Activated naive CD4-positive, alpha-beta T cell treated with anti-CD3 and anti-CD28 coated beads for 36 hours (primary cell): Measurements from ENCODE around the gene TMEM79. TPM values are rescaled to one million over a fixed set of nuclear protein-coding genes. Genes with fewer than 3 reads are reported as not detected.

Experiments
- CTCF ChIA-PET: fragments of 350-600 bp; sonication (Branson Sonifier 250); formaldehyde crosslinking; loops from one replicate; lab custom pipeline; 2021; ENCODE audit warnings: antibody characterized with exemption; lab: Charles Lee
- DNase-seq: peaks from one replicate; pipeline ENCODE4 v3.0.0-alpha.2; 2020
- H3K27ac Mint-ChIP-seq: one replicate; pipeline ENCODE4 v1.8.0; 2021; ENCODE audit warnings: mild to moderate bottlenecking, mixed read lengths
- H3K27me3 Mint-ChIP-seq: one replicate; pipeline ENCODE4 v1.8.0; 2021; ENCODE audit warnings: low read depth, mixed read lengths
- H3K36me3 Mint-ChIP-seq: one replicate; pipeline ENCODE4 v1.8.0; 2021; ENCODE audit warnings: low read depth, mixed read lengths
- H3K4me1 Mint-ChIP-seq: one replicate; pipeline ENCODE4 v1.8.0; 2021; ENCODE audit warnings: low read depth, mixed read lengths
- H3K4me3 Mint-ChIP-seq: one replicate; pipeline ENCODE4 v1.8.0; 2021; ENCODE audit warnings: mild to moderate bottlenecking, moderate library complexity, mixed read lengths
- H3K9me3 Mint-ChIP-seq: one replicate; pipeline ENCODE4 v1.8.0; 2021; ENCODE audit warnings: mixed read lengths
- intact Hi-C: fragments of 100-400 bp; cut with micrococcal nuclease; formaldehyde crosslinking; loops from one replicate; pipeline ENCODE4 v1.15.1; 2023
- total RNA-seq, 2 experiments: library from RNA; stranded (reverse); gene quantifications; one replicate each; pipeline ENCODE4 v1.2.3, GENCODE V29; 2021

The TMEM79 gene
- total RNA-seq, 2 experiments from 2014 or later: 9.1 to 9.5 TPM

DNA sequence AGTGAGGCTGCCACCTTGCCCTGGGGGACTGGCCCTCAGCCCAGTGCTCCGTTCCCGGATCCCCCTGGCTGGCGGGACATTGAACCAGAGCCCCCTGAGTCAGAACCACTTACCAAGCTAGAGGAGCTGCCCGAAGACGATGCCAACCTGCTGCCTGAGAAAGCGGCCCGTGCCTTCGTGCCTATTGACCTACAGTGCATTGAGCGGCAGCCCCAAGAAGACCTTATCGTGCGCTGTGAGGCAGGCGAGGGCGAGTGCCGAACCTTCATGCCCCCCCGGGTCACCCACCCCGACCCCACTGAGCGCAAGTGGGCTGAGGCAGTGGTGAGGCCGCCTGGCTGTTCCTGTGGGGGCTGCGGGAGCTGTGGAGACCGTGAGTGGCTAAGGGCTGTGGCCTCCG is 1.3 kb downstream of the TMEM79 start:
- H3K4me3 Mint-ChIP-seq: no peak overlapping the region

DNA sequence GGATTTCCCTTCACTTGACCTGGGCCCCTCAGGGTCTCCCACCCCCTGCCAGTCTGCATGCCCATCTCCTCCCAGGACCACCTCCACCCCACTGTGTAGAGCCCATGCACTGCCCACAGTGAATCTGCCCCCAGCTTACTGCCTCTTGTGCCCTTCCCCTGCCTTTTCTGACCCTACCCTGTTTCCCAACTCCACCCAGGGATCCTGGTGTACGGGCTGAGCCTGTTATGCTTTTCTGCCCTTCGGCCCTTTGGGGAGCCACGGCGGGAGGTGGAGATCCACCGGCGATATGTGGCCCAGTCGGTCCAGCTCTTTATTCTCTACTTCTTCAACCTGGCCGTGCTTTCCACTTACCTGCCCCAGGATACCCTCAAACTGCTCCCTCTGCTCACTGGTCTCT is 1.9 kb downstream of the TMEM79 start:
- peaks cover 7% of the 10 kb centered on the region for H3K36me3 Mint-ChIP-seq
- no peaks in the 10 kb centered on the region for H3K27me3 Mint-ChIP-seq
- no peak overlapping the region for H3K27ac Mint-ChIP-seq
- intact Hi-C loops: no loop called here
- CTCF ChIA-PET: interaction anchor here (1.6 kb wide), 1 partner anchor 159 kb away, joined by 4 read pairs; no protein-coding TSS in a partner anchor
- H3K4me3 Mint-ChIP-seq: no peak overlapping the region
- peaks cover 17% of the 10 kb centered on the region for H3K4me1 Mint-ChIP-seq
- DNase-seq: no peak
- H3K9me3 Mint-ChIP-seq: no peaks in the 10 kb centered on the region

More for the DNA sequence above, 1.3 kb downstream of the TMEM79 start:
- intact Hi-C loops: no loop called here
- Mint-ChIP-seq H3K36me3 (peaks cover 7% of the 10 kb centered on the region), H3K4me1 (peaks cover 23% of the 10 kb centered on the region), H3K27me3 (no peaks in the 10 kb centered on the region), H3K9me3 (no peaks in the 10 kb centered on the region), H3K27ac (no peak overlapping the region)
- CTCF ChIA-PET: interaction anchor here (1.0 to 1.6 kb wide), 2 partner anchors 21 to 160 kb away, joined by 3 to 4 read pairs; no protein-coding TSS in a partner anchor
- no peak for DNase-seq

DNA sequence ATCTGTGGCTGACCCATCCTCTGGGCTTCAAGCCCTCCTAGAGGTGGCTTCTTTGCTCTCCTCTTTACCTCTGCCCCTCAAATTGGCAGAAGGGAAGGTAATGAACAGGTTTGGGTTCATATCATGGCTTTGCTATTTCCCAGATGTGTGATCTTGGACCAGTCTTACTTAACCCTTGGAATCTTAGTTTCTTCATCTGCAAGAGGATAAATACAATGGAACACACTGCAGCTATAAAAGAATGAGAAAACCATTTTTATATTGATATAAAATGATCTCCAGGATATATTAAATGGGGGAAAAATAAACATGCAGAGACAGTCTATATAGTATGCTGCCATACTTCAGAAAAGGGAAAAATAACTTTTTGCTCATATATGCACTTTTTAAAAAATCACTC is 5.7 kb downstream of the TMEM79 start:
- CTCF ChIA-PET: no interaction called here
- intact Hi-C loops: no loop called here
- Mint-ChIP-seq H3K9me3 (no peaks in the 10 kb centered on the region), H3K4me3 (no peak overlapping the region), H3K27ac (no peak overlapping the region), H3K27me3 (no peaks in the 10 kb centered on the region), H3K4me1 (peaks cover 10% of the 10 kb centered on the region), H3K36me3 (peaks cover 7% of the 10 kb centered on the region)
- no peak for DNase-seq

DNA sequence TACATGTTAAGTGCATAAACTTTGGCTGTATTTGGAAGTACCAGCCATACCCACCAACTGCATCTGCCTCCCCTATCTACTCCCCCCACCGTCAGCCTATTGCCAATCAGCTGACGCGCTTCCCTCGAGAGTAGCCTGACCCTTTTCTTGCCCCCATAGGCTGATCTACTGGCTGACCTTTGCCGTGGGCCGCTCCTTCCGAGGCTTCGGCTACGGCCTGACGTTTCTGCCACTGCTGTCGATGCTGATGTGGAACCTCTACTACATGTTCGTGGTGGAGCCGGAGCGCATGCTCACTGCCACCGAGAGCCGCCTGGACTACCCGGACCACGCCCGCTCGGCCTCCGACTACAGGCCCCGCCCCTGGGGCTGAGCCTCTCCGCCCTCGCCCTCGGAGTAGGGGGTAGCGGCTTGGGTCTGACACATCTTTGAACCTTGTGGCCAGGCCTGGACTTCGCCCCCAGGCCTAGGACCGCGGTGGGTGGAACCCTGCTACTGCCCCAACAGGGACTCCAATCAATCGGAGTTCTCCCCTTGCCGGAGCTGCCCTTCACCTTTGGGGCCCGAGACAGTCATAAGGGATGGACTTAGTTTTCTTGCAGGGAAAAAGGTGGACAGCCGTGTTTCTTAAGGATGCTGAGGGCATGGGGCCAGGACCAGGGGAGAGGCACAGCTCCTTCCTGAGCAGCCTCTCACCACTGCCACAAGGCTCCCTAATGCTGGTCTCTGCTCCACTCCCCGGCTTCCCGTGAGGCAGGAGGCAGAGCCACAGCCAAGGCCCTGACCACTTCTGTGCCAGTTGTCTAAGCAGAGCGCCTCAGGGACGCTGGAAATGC is 7.3 kb downstream of the TMEM79 start:
- intact Hi-C loops: no loop called here
- H3K36me3 Mint-ChIP-seq: peaks cover 5% of the 10 kb centered on the region
- no peak for DNase-seq
- no peak overlapping the region for H3K4me3 Mint-ChIP-seq
- CTCF ChIA-PET: no interaction called here
- no peaks in the 10 kb centered on the region for H3K9me3 Mint-ChIP-seq
- H3K27me3 Mint-ChIP-seq: no peaks in the 10 kb centered on the region
- H3K27ac Mint-ChIP-seq: no peak overlapping the region
- peaks cover 18% of the 10 kb centered on the region for H3K4me1 Mint-ChIP-seq

DNA sequence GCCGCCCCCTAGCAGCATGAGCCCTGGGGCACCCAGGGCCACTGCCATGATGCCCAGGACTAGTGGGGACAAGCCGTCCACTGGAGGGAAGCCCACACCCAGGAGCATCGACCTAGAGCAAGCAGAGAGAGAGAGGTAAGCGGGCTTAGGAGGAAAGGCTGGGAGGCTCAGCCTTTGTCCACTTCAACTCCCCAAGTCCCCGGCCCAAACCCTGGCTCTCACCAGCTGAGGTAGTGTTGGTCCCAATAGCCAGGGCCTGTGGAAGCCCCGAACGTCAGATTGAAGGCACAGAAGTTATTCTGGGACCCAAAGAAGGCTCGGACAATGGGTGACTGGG is 8.9 kb downstream of the TMEM79 start:
- no peaks in the 10 kb centered on the region for H3K9me3 Mint-ChIP-seq
- H3K4me1 Mint-ChIP-seq: peaks cover 18% of the 10 kb centered on the region
- no peak overlapping the region for H3K4me3 Mint-ChIP-seq
- no peak overlapping the region for H3K27ac Mint-ChIP-seq
- intact Hi-C loops: no loop called here
- DNase-seq: no peak
- CTCF ChIA-PET: no interaction called here
- no peaks in the 10 kb centered on the region for H3K27me3 Mint-ChIP-seq
- H3K36me3 Mint-ChIP-seq: peaks cover 5% of the 10 kb centered on the region

DNA sequence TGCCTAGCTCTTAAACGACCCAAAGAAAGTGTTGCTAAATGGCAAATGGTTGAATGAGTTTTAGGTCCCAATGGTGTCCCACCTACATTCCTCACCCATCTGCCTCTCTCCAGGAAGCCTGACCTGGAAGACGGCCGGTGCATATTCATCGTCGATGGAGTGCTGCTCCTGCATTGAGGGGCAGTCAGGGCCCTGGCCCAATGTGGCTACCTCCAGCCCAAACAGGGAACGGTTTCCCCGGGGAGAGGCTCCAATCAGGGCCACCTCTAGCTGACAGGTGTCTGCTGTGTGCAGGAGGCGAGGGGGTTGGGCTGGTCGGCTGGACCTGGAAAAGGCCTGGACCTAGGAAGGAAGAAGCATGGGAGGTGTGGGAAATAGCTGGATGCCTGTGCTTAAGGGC is 9.8 kb downstream of the TMEM79 start:
- no peak overlapping the region for H3K4me3 Mint-ChIP-seq
- DNase-seq: no peak
- no peak overlapping the region for H3K27ac Mint-ChIP-seq
- peaks cover 18% of the 10 kb centered on the region for H3K4me1 Mint-ChIP-seq
- peaks cover 5% of the 10 kb centered on the region for H3K36me3 Mint-ChIP-seq
- intact Hi-C loops: no loop called here
- H3K27me3 Mint-ChIP-seq: no peaks in the 10 kb centered on the region
- CTCF ChIA-PET: no interaction called here
- no peaks in the 10 kb centered on the region for H3K9me3 Mint-ChIP-seq

DNA sequence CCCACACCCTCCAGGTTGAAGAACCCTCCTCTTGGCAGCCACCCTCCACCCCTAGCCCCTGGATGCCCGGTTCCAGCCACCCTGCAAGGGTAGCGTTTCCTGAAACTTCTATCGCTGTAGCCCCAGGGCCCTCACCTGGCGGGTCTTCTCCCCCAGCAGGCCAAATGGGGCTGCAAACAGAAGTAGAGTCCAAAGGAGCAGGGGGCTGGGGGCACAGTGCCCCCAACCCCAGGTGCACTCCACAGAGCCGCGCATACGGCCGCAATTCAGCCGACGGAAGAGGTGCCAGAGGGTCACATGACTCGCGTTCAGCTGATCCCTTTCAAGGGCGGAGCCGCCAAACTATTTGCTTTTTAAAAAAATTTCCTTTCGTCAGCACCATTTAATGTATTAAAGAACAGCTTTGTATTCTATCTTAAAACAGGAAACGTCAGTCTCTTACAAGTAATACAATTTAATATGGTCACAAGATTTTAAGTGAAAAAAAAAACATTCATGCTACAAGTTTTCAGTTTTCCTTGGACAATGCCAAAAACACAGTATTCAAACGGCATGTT is 11.3 kb downstream of the TMEM79 start, which contains the start of gene GLMP:
Gene GLMP (minus strand): TSS at position 289 of the 557 bp plus-strand sequence. CDS start 34 bp downstream, at position 255.
- CTCF ChIA-PET: no interaction called here
- intact Hi-C loops: loop anchor here (1.0 to 5.0 kb wide), 2 partner anchors 13 to 42 kb away; partner anchors contain the start of genes CCT3, SMG5 and TSACC
- no peak within 1 kb of the TSS for H3K27ac Mint-ChIP-seq

DNA sequence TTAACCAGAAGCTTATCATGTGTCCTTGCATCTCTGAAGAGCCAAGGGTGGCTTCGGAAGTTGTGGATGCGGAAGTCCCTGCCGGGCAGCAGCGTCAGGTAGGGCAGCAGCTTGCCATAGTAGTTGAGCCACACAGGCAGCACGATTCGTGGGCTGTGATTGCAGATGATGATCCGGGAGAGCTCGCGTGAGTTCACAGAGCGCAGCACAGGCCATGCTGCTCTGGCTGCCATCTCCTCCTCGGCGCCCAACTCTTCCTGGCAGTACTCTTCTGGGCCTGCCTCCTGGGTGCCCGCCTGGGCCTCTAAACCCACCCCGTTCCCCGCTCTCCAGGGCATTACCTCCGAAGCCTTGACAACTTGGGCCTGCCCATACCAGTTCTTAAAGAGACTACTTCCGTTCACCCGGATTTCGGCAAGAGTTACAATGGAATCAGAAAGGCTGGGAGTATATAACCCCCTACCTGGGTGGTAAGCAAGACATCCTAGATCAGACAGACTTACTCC is 14.8 kb downstream of the TMEM79 start, which contains the start of gene VHLL:
Gene VHLL (minus strand): TSS at position 456 of the 506 bp plus-strand sequence. CDS start 118 bp downstream, at position 338.
- H3K27ac Mint-ChIP-seq: no peak within 1 kb of the TSS
- DNase-seq: no peak
- H3K4me3 Mint-ChIP-seq: no peak within 1 kb of the TSS
- H3K9me3 Mint-ChIP-seq: no peaks in the 10 kb centered on the region
- intact Hi-C loops: loop anchor here (5.0 kb wide), 1 partner anchor 38 kb away; the partner anchor contains the start of genes CCT3 and TSACC
- CTCF ChIA-PET: no interaction called here
- H3K4me1 Mint-ChIP-seq: peaks cover 17% of the 10 kb centered on the region
- no peaks in the 10 kb centered on the region for H3K27me3 Mint-ChIP-seq
- peaks cover 1% of the 10 kb centered on the region for H3K36me3 Mint-ChIP-seq

More for the DNA sequence above, 11.3 kb downstream of the TMEM79 start, which contains the start of gene GLMP:
- DNase-seq: peak; percentile 77
- Mint-ChIP-seq H3K27me3 (no peaks in the 10 kb centered on the region), H3K4me1 (peaks cover 18% of the 10 kb centered on the region), H3K36me3 (peaks cover 2% of the 10 kb centered on the region), H3K4me3 (peak within 1 kb of the TSS; percentile 84), H3K9me3 (no peaks in the 10 kb centered on the region)

DNA sequence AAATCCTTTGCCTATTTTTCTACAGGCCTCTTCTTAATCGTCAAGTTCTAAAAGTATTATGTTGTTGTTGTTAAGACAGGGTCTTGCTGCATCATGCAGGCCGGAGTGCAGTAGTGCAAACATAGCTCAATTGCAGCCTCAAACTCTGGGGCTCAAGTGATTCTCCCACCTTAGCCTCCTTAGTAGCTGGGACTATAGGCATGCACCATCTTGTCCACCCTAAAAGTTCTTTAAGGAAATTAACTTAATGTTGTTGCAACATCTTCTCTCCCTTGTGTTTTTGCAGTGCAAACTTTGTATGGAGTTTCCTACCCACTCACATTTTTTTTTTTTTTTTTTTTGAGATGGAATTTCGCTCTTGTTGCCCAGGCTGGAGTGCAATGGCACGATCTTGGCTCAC is 19.1 kb downstream of the TMEM79 start:
- Mint-ChIP-seq H3K9me3 (no peaks in the 10 kb centered on the region), H3K4me1 (no peaks in the 10 kb centered on the region), H3K4me3 (no peak overlapping the region), H3K27me3 (no peaks in the 10 kb centered on the region), H3K27ac (no peak overlapping the region), H3K36me3 (peaks cover 11% of the 10 kb centered on the region)
- CTCF ChIA-PET: no interaction called here
- intact Hi-C loops: no loop called here
- no peak for DNase-seq

DNA sequence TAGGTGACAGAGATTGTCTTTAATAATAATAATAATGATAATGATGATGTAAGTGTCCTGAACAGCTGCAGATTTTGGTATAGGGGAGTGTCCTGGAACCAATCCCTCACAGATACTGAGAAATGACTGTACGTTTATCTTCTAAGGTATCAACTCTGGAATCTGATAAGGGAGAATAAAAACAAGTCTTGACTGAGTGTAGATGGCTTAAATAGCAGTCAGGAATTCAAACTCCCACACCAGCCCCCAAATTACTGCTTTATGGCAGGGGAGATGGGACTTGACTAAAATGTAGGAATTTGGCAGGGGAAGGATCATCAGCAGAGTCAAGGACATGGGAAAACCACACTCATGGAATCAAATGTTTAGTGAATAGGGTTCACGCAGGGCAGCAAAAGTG is 21.1 kb downstream of the TMEM79 start:
- DNase-seq: no peak
- no peaks in the 10 kb centered on the region for H3K4me1 Mint-ChIP-seq
- H3K27ac Mint-ChIP-seq: no peak overlapping the region
- H3K27me3 Mint-ChIP-seq: no peaks in the 10 kb centered on the region
- CTCF ChIA-PET: interaction anchor here (0.7 to 0.9 kb wide), 2 partner anchors 23 to 222 kb away, joined by 3 read pairs; partner anchors contain the start of gene SMG5
- intact Hi-C loops: no loop called here
- H3K36me3 Mint-ChIP-seq: peaks cover 19% of the 10 kb centered on the region
- no peaks in the 10 kb centered on the region for H3K9me3 Mint-ChIP-seq
- no peak overlapping the region for H3K4me3 Mint-ChIP-seq

DNA sequence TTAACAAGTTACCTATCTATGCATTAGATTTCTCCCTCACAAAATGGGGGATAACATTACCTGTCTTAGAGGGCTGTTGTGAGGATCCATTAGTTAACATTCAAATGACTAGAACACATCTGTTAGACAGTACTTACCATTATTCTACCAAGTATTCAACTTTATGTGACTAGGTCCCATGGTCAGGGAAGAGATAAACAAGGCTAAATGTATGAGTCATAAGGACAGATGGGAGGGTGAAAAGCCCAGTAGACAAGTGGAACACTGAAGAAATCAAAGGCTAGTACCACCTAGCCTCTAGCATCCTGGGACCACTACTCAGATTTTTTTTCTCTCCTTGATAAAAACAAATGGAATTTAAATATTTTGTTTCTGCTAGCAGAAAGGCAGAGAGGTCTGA is 24.0 kb downstream of the TMEM79 start:
- Mint-ChIP-seq H3K36me3 (peaks cover 31% of the 10 kb centered on the region), H3K9me3 (no peaks in the 10 kb centered on the region), H3K4me3 (no peak overlapping the region), H3K27me3 (no peaks in the 10 kb centered on the region), H3K27ac (no peak overlapping the region), H3K4me1 (no peaks in the 10 kb centered on the region)
- CTCF ChIA-PET: interaction anchor here (3.3 kb wide), 1 partner anchor 11 kb away, joined by 15 read pairs; no protein-coding TSS in a partner anchor
- intact Hi-C loops: no loop called here
- no peak for DNase-seq

DNA sequence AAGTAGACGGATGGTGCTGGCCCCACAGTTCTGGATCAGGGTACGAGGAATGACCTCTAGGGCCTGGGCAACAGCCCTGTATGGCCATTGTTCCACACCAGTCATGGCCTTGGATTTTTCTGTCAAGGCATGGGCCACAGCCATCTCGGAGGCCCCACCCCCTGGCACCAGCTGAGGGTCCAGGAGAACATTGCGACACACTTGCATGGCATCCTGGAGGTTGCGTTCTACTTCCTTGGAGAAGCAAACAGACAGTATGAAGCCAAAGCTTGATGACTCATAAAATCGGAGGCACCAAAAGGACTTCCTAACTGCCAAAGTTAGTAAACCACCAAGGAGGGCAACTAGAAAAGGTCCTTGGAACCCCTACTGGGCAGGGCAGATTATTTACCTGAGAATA is 26.8 kb downstream of the TMEM79 start:
- DNase-seq: no peak
- Mint-ChIP-seq H3K27me3 (no peaks in the 10 kb centered on the region), H3K4me3 (no peak overlapping the region), H3K9me3 (no peaks in the 10 kb centered on the region), H3K4me1 (no peaks in the 10 kb centered on the region), H3K27ac (no peak overlapping the region), H3K36me3 (peaks cover 35% of the 10 kb centered on the region)
- intact Hi-C loops: no loop called here
- CTCF ChIA-PET: interaction anchor here (1.5 kb wide), 1 partner anchor 9 kb away, joined by 3 read pairs; no protein-coding TSS in a partner anchor
